SU-DHL-6 (cell line): ENCODE results near the gene MED14.

Source experiments
- H2AFZ ChIP-seq: fragments of 200-600 bp; sonication (generic); 2 replicates; pipeline ENCODE4 v1.6.1; 2014; ENCODE audit warnings: low read depth, mild to moderate bottlenecking, moderate library complexity, mixed read lengths, antibody characterized with exemption, low read length; ENCODE audit not compliant: severe bottlenecking
- H3F3A ChIP-seq: fragments of 200-600 bp; shearing (Covaris generic); 2 replicates; pipeline ENCODE4 v1.6.0; 2016; ENCODE audit warnings: antibody characterized with exemption, mild to moderate bottlenecking; ENCODE audit not compliant: insufficient read depth
- H3K27ac ChIP-seq: fragments of 200-600 bp; sonication (generic); 2 replicates; pipeline ENCODE4 v1.5.1; 2016; ENCODE audit warnings: low read depth, mild to moderate bottlenecking, low read length, moderate library complexity, mixed read lengths
- H3K27me3 ChIP-seq: fragments of 200-600 bp; sonication (generic), shearing (Covaris generic); 2 replicates; pipeline ENCODE4 v1.6.0; 2014; ENCODE audit warnings: mild to moderate bottlenecking, low read length
- H3K36me3 ChIP-seq: fragments of 200-600 bp; sonication (generic); 2 replicates; pipeline ENCODE4 v1.6.1; 2014; ENCODE audit warnings: mild to moderate bottlenecking, low read length, mixed read lengths
- H3K4me2 ChIP-seq: fragments of 300-600, 200-600 bp; shearing (Covaris generic), sonication (generic); 2 replicates; pipeline ENCODE4 v1.6.0; 2014; ENCODE audit warnings: low read length, low read depth, mild to moderate bottlenecking; ENCODE audit not compliant: poor library complexity, severe bottlenecking
- H3K4me3 ChIP-seq: fragments of 200-600 bp; sonication (generic); 2 replicates; pipeline ENCODE4 v1.5.1; 2014; ENCODE audit warnings: antibody characterized with exemption, low read length, mild to moderate bottlenecking, mixed read lengths; ENCODE audit not compliant: insufficient read depth, poor library complexity, severe bottlenecking
- H3K79me2 ChIP-seq: fragments of 200-600 bp; sonication (generic); 2 replicates; pipeline ENCODE4 v1.6.1; 2014; ENCODE audit warnings: mild to moderate bottlenecking, low read length, moderate library complexity; ENCODE audit not compliant: insufficient read depth
- H3K9ac ChIP-seq: fragments of 200-600 bp; sonication (generic); 2 replicates; pipeline ENCODE4 v1.7.0; 2014; ENCODE audit warnings: mild to moderate bottlenecking, low read length
- H3K9me2 ChIP-seq: fragments of 200-600 bp; sonication (generic); replicated peaks from 2 replicates; pipeline ENCODE4 v1.6.1; 2014; ENCODE audit warnings: low read length; ENCODE audit not compliant: insufficient read depth
- H3K9me3 ChIP-seq: fragments of 200-600 bp; sonication (generic); 2 replicates; pipeline ENCODE4 v1.6.1; 2014; ENCODE audit warnings: low read length, mixed read lengths; ENCODE audit not compliant: insufficient read depth
- H4K20me1 ChIP-seq: fragments of 200-600 bp; sonication (generic); 2 replicates; pipeline ENCODE4 v1.6.1; 2014; ENCODE audit warnings: low read depth, mild to moderate bottlenecking, antibody characterized with exemption, low read length, moderate library complexity, mixed read lengths
- CTCF ChIP-seq: fragments of 200-600 bp; sonication (generic); IDR thresholded peaks from one replicate; pipeline ENCODE4 v1.5.1; 2017; ENCODE audit warnings: antibody characterized with exemption, mild to moderate bottlenecking, low read length, moderate library complexity; ENCODE audit not compliant: insufficient read depth, poor library complexity, severe bottlenecking
- EZH2phosphoT487 ChIP-seq: fragments of 200-600 bp; sonication (generic), shearing (Covaris generic); conservative IDR thresholded peaks from 2 replicates; pipeline ENCODE4 v1.6.1; 2018; ENCODE audit warnings: mild to moderate bottlenecking, antibody characterized with exemption, low read length, moderate library complexity, mixed read lengths

MED14 gene

GRCh38 chrX:40748977-40749376 lies 13.6 kb upstream of the MED14 start:
- no peak overlapping the region for H3K4me2 ChIP-seq
- no peak for TF ChIP-seq EZH2phosphoT487
- no peak for TF ChIP-seq CTCF

DNA sequence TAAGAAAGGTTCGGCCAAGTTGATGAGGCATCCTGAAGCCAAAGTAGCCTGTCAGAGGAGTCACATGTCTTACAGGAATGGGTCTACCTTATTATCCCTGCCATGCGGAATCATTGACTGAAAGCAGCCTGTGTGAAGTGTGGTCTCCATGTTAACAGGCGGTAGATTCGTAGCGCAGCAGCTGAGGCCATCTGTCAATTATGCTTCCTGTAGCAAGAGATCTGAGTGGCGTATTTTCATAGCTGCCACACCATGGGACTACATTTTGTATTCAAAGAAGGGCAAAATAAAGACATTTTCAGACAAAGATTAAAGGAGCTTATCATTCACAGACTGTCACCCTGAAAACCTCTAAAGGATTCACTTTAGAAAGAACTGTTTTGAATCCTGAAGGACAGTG lies 11.2 kb upstream of the MED14 start:
- Histone ChIP-seq H3K4me2 (no peak overlapping the region), H3K9me2 (no peaks in the 10 kb centered on the region), H2AFZ (no peak overlapping the region), H3K36me3 (no peaks in the 10 kb centered on the region), H4K20me1 (no peaks in the 10 kb centered on the region), H3K27me3 (no peaks in the 10 kb centered on the region), H3K9ac (no peak overlapping the region), H3F3A (no peaks in the 10 kb centered on the region), H3K79me2 (no peaks in the 10 kb centered on the region), H3K9me3 (no peaks in the 10 kb centered on the region), H3K27ac (no peak overlapping the region), H3K4me3 (no peak overlapping the region)
- no peak for TF ChIP-seq CTCF
- TF ChIP-seq EZH2phosphoT487 = no peak

More at GRCh38 chrX:40748977-40749376, 13.6 kb upstream of the MED14 start:
- Histone ChIP-seq H3K36me3 (no peaks in the 10 kb centered on the region), H3K9ac (no peak overlapping the region), H3K27me3 (no peaks in the 10 kb centered on the region), H3K27ac (no peak overlapping the region), H3K9me3 (no peaks in the 10 kb centered on the region), H3F3A (no peaks in the 10 kb centered on the region), H2AFZ (no peak overlapping the region), H4K20me1 (no peaks in the 10 kb centered on the region), H3K4me3 (no peak overlapping the region), H3K79me2 (no peaks in the 10 kb centered on the region), H3K9me2 (no peaks in the 10 kb centered on the region)

- peaks cover 40% of the 10 kb centered on the region for H3K79me2 ChIP-seq
- peak overlapping the region; percentile 98 for H2AFZ ChIP-seq
- peak overlapping the region; percentile 71 for H3K4me3 ChIP-seq
- peak overlapping the region; percentile 80 for H3K9ac ChIP-seq
- no peaks in the 10 kb centered on the region for H3K27me3 ChIP-seq
- no peaks in the 10 kb centered on the region for H3K36me3 ChIP-seq
- peak overlapping the region; percentile 95 for H3K4me2 ChIP-seq
- no peak for TF ChIP-seq CTCF
- no peak for TF ChIP-seq EZH2phosphoT487
- no peaks in the 10 kb centered on the region for H3K9me3 ChIP-seq
- H3K9me2 ChIP-seq = no peaks in the 10 kb centered on the region
- H4K20me1 ChIP-seq = no peaks in the 10 kb centered on the region
- peaks cover 8% of the 10 kb centered on the region; the same call in 1 of the 2 replicates for H3F3A ChIP-seq
- H3K27ac ChIP-seq = peak overlapping the region; percentile 85
Measured at GRCh38 chrX:40736170-40736505, 796 bp upstream of the MED14 start.
